Neuron (in vitro differentiated cells): ENCODE measurements around the gene IKZF1.
A peak's percentile ranks its signal among the peaks of the same experiment; 100 is the strongest.

Experiments used
- H2AFZ ChIP-seq: one replicate; pipeline ENCODE4 v1.6.1; 2013; ENCODE audit warnings: low read depth, mild to moderate bottlenecking, inconsistent platforms, low read length, moderate library complexity
- H3K27me3 ChIP-seq: one replicate; pipeline ENCODE4 v1.6.1; 2013; ENCODE audit warnings: low read length; ENCODE audit not compliant: insufficient read depth
- H3K36me3 ChIP-seq: one replicate; pipeline ENCODE4 v1.6.1; 2013; ENCODE audit warnings: low read length; ENCODE audit not compliant: insufficient read depth
- H3K4me1 ChIP-seq: one replicate; pipeline ENCODE4 v1.6.1; 2013; ENCODE audit warnings: low read length; ENCODE audit not compliant: insufficient read depth
- H3K4me3 ChIP-seq: 2 replicates; pipeline ENCODE4 v1.5.1; 2013; ENCODE audit warnings: mild to moderate bottlenecking, low read length, moderate library complexity
- H3K9me3 ChIP-seq: one replicate; pipeline ENCODE4 v1.6.1; 2013; ENCODE audit warnings: low read length

IKZF1 gene

GRCh38 chr7:50421043-50421442, 116.5 kb downstream of the IKZF1 start:
- Histone ChIP-seq H3K4me3 (no peak overlapping the region), H3K36me3 (no peaks in the 10 kb centered on the region), H3K9me3 (no peaks in the 10 kb centered on the region), H3K4me1 (no peaks in the 10 kb centered on the region), H2AFZ (no peak overlapping the region), H3K27me3 (no peaks in the 10 kb centered on the region)

GRCh38 chr7:50422858-50423257, 118.3 kb downstream of the IKZF1 start:
- H3K27me3 ChIP-seq = no peaks in the 10 kb centered on the region
- H2AFZ ChIP-seq = no peak overlapping the region
- H3K4me3 ChIP-seq = no peak overlapping the region
- H3K9me3 ChIP-seq = no peaks in the 10 kb centered on the region
- no peaks in the 10 kb centered on the region for H3K4me1 ChIP-seq
- no peaks in the 10 kb centered on the region for H3K36me3 ChIP-seq

GRCh38 chr7:50423860-50424259, 119.3 kb downstream of the IKZF1 start:
- Histone ChIP-seq H2AFZ (no peak overlapping the region), H3K27me3 (no peaks in the 10 kb centered on the region), H3K4me1 (no peaks in the 10 kb centered on the region), H3K36me3 (no peaks in the 10 kb centered on the region), H3K9me3 (no peaks in the 10 kb centered on the region), H3K4me3 (no peak overlapping the region)

GRCh38 chr7:50425318-50425717, 120.8 kb downstream of the IKZF1 start:
- no peaks in the 10 kb centered on the region for H3K36me3 ChIP-seq
- H3K4me3 ChIP-seq = no peak overlapping the region
- no peaks in the 10 kb centered on the region for H3K4me1 ChIP-seq

GRCh38 chr7:50426280-50427045, 121.9 kb downstream of the IKZF1 start:
- no peaks in the 10 kb centered on the region for H3K27me3 ChIP-seq
- no peaks in the 10 kb centered on the region for H3K36me3 ChIP-seq

More at GRCh38 chr7:50425318-50425717, 120.8 kb downstream of the IKZF1 start:
- H3K9me3 ChIP-seq = no peaks in the 10 kb centered on the region
- H2AFZ ChIP-seq = no peak overlapping the region
- no peaks in the 10 kb centered on the region for H3K27me3 ChIP-seq

GRCh38 chr7:50427518-50427917, 123.0 kb downstream of the IKZF1 start:
- H3K4me1 ChIP-seq = no peaks in the 10 kb centered on the region
- H3K36me3 ChIP-seq = no peaks in the 10 kb centered on the region
- H3K9me3 ChIP-seq = no peaks in the 10 kb centered on the region

More at GRCh38 chr7:50426280-50427045, 121.9 kb downstream of the IKZF1 start:
- no peak overlapping the region for H3K4me3 ChIP-seq
- no peak overlapping the region for H2AFZ ChIP-seq
- no peaks in the 10 kb centered on the region for H3K4me1 ChIP-seq
- no peaks in the 10 kb centered on the region for H3K9me3 ChIP-seq

GRCh38 chr7:50428911-50429310, 124.4 kb downstream of the IKZF1 start:
- no peaks in the 10 kb centered on the region for H3K4me1 ChIP-seq
- H3K9me3 ChIP-seq = no peaks in the 10 kb centered on the region
- H3K27me3 ChIP-seq = no peaks in the 10 kb centered on the region
- H3K36me3 ChIP-seq = no peaks in the 10 kb centered on the region
- H3K4me3 ChIP-seq = no peak overlapping the region
- no peak overlapping the region for H2AFZ ChIP-seq

More at GRCh38 chr7:50427518-50427917, 123.0 kb downstream of the IKZF1 start:
- Histone ChIP-seq H2AFZ (no peak overlapping the region), H3K27me3 (no peaks in the 10 kb centered on the region), H3K4me3 (no peak overlapping the region)

- Histone ChIP-seq H3K4me1 (no peaks in the 10 kb centered on the region), H3K9me3 (no peaks in the 10 kb centered on the region), H2AFZ (no peak overlapping the region), H3K4me3 (no peak overlapping the region), H3K36me3 (no peaks in the 10 kb centered on the region), H3K27me3 (no peaks in the 10 kb centered on the region)
These were observed 126.8 kb downstream of the IKZF1 start for GRCh38 chr7:50431316-50431715.

GRCh38 chr7:50431722-50432305, 127.3 kb downstream of the IKZF1 start:
- Histone ChIP-seq H3K9me3 (no peaks in the 10 kb centered on the region), H3K36me3 (no peaks in the 10 kb centered on the region), H3K27me3 (no peaks in the 10 kb centered on the region), H3K4me3 (no peak overlapping the region), H3K4me1 (no peaks in the 10 kb centered on the region), H2AFZ (no peak overlapping the region)

- Histone ChIP-seq H3K9me3 (no peaks in the 10 kb centered on the region), H2AFZ (no peak overlapping the region), H3K36me3 (no peaks in the 10 kb centered on the region), H3K4me3 (no peak overlapping the region), H3K4me1 (no peaks in the 10 kb centered on the region), H3K27me3 (no peaks in the 10 kb centered on the region)
These were observed 131.8 kb downstream of the IKZF1 start for GRCh38 chr7:50436133-50436806.

- Histone ChIP-seq H3K4me3 (no peak overlapping the region), H3K36me3 (peaks cover 25% of the 10 kb centered on the region), H3K9me3 (no peaks in the 10 kb centered on the region), H3K4me1 (peaks cover 7% of the 10 kb centered on the region), H3K27me3 (no peaks in the 10 kb centered on the region), H2AFZ (no peak overlapping the region)
These were observed 142.0 kb downstream of the IKZF1 start for GRCh38 chr7:50446542-50446960.

GRCh38 chr7:50448823-50449222, 144.3 kb downstream of the IKZF1 start:
- Histone ChIP-seq H3K27me3 (no peaks in the 10 kb centered on the region), H3K4me3 (peak overlapping the region; percentile 98), H3K36me3 (peaks cover 24% of the 10 kb centered on the region), H3K4me1 (peaks cover 7% of the 10 kb centered on the region), H2AFZ (peak overlapping the region; percentile 100), H3K9me3 (no peaks in the 10 kb centered on the region)

GRCh38 chr7:50449501-50449880, 145.0 kb downstream of the IKZF1 start:
- H3K36me3 ChIP-seq = peaks cover 21% of the 10 kb centered on the region
- no peaks in the 10 kb centered on the region for H3K27me3 ChIP-seq
- H3K4me3 ChIP-seq = peak overlapping the region; percentile 98
- peak overlapping the region; percentile 100 for H2AFZ ChIP-seq
- no peaks in the 10 kb centered on the region for H3K9me3 ChIP-seq
- H3K4me1 ChIP-seq = peaks cover 7% of the 10 kb centered on the region
